ENCODE data around the gene COQ7. TPM values are rescaled to one million over a fixed set of nuclear protein-coding genes. Genes with fewer than 3 reads are reported as not detected.

Gene COQ7
- total RNA-seq, 2 donors from 2014 or later: 28.4 to 39.0 TPM

DNA sequence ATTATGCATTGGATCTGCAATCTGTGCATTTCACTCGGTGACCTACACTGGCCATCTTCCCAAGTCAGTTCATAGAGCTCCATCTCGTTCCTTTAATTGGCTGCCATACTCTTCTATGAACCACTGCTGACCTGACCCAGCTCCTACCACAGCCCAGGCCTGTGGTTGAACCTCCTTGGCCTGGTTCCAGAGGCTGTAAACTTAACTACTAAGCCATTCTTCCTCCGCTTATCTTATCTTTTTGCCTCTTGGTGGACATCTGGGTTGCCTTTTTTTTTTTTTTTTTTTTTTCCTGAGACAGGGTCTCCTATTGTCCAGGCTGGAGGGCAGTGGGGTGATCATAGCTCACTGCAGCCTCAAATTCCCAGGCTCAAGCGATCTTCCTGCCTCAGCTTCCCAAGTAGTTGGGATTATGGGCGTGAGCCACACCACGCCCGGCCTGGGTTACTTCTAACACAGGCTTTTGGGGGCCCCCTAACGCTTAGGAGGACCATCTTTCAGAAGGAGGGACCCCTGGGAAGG, 18.3 kb downstream of the COQ7 start:
- Histone ChIP-seq H3K4me1 (no peaks in the 10 kb centered on the region), H3K36me3 (no peaks in the 10 kb centered on the region), H3K27me3 (no peaks in the 10 kb centered on the region), H3K27ac (no peak overlapping the region), H3K9me3 (no peaks in the 10 kb centered on the region), H3K4me3 (no peak overlapping the region), H3K9ac (ENCODE audit: low read depth in 2 of 2, low read length in 2 of 2) (peak overlapping the region in 1 of 2 donors; percentile 84)
- peak; percentile 85 for DNase-seq
- TF ChIP-seq, protein P1, sequence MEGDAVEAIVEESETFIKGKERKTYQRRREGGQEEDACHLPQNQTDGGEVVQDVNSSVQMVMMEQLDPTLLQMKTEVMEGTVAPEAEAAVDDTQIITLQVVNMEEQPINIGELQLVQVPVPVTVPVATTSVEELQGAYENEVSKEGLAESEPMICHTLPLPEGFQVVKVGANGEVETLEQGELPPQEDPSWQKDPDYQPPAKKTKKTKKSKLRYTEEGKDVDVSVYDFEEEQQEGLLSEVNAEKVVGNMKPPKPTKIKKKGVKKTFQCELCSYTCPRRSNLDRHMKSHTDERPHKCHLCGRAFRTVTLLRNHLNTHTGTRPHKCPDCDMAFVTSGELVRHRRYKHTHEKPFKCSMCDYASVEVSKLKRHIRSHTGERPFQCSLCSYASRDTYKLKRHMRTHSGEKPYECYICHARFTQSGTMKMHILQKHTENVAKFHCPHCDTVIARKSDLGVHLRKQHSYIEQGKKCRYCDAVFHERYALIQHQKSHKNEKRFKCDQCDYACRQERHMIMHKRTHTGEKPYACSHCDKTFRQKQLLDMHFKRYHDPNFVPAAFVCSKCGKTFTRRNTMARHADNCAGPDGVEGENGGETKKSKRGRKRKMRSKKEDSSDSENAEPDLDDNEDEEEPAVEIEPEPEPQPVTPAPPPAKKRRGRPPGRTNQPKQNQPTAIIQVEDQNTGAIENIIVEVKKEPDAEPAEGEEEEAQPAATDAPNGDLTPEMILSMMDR (IDR thresholded peaks at IDR 0.05): no peak
- intact Hi-C loops (cut with DNase I): loop anchor here (5.0 to 10.0 kb wide), 3 partner anchors 92 to 419 kb away; no protein-coding TSS in a partner anchor

DNA sequence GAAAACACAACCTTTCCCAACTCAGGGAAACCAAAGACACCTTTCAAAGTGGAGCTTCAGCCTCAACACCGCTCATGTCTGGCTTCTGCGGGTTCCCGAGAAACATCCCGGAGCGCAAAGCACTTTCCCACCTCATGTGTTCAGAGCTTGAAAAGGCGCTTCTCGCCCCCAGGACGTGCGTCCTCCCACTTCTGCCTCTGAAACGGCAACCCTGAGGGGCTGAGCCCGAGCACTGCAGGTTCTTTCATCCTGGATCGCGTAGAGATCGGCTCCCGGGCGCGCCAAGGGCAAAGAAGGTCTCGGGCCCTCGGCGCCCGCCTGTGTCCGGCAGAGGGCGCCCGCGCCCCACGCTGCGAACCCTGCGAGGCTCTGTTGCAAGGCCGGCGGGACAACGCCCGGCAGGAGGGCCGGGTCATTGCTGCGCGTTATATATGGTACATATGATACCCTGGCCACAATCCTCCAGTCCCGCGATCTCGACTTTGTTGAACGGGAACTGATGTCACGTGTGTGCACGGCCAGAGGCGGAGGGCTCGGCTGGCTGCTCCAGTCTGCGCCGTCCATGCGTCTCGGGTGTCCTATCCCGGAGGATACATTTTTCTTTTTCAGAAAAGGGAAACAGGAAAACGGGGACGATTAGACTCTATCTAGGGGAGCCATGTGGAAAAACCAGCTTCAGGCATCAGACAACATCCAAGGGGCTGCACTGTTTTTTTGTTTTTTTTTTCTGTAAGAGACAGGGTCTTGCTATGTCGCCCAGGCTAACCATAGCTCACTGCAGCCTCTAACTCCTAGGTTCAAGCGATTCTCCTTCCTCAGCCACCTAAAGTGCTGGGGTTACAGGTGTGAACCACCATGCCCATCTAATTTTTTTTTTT, 19.1 kb downstream of the COQ7 start:
- H3K27ac ChIP-seq: peak overlapping the region; percentile 13
- H3K4me3 ChIP-seq: peak overlapping the region; percentile 37
- peak overlapping the region; percentile 61 to 84 for H3K9ac ChIP-seq (ENCODE audit: low read depth in 2 of 2, low read length in 2 of 2)
- TF ChIP-seq, protein P1 (IDR thresholded peaks at IDR 0.05): peak; percentile 98
- H3K4me1 ChIP-seq: no peaks in the 10 kb centered on the region
- DNase-seq: peak; percentile 91
- H3K36me3 ChIP-seq: no peaks in the 10 kb centered on the region
- H3K9me3 ChIP-seq: no peaks in the 10 kb centered on the region
- intact Hi-C loops (cut with DNase I): loop anchor here (5.0 to 10.0 kb wide), 3 partner anchors 91 to 418 kb away; no protein-coding TSS in a partner anchor
- H3K27me3 ChIP-seq: no peaks in the 10 kb centered on the region

DNA sequence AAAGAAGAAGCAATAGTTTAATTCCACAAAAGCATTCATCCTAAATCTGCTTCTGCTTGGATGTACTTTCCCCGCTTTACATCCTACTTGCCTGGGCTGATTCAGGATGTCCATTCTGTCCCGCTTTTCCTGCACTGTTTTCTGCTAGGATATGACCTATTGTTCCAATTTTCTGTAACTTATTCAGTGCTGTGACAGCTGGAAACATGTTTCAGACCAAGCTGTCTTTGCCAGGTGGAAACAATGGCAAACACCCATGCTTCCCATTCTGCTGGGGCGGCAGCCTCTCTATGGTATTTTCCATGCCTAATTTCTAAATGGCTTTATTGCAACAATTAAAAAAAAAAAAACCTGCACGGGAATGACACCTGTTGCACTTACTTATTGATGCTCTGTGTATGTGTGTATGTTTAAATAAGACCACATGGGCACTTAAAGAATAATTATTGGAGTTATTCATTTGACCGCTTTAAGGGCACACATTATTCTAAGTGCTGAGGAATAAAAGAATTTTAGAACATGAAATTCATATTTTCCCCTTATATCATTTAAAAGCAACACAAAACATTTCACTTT, 21.0 kb downstream of the COQ7 start:
- no peak for DNase-seq
- Histone ChIP-seq H3K36me3 (no peaks in the 10 kb centered on the region), H3K9me3 (no peaks in the 10 kb centered on the region), H3K4me3 (no peak overlapping the region), H3K4me1 (no peaks in the 10 kb centered on the region), H3K27ac (no peak overlapping the region), H3K9ac (ENCODE audit: low read depth in 2 of 2, low read length in 2 of 2) (no peak overlapping the region), H3K27me3 (no peaks in the 10 kb centered on the region)
- intact Hi-C loops (cut with DNase I): loop anchor here (5.0 to 10.0 kb wide), 3 partner anchors 89 to 416 kb away; no protein-coding TSS in a partner anchor
- TF ChIP-seq, protein P1 (IDR thresholded peaks at IDR 0.05): no peak

DNA sequence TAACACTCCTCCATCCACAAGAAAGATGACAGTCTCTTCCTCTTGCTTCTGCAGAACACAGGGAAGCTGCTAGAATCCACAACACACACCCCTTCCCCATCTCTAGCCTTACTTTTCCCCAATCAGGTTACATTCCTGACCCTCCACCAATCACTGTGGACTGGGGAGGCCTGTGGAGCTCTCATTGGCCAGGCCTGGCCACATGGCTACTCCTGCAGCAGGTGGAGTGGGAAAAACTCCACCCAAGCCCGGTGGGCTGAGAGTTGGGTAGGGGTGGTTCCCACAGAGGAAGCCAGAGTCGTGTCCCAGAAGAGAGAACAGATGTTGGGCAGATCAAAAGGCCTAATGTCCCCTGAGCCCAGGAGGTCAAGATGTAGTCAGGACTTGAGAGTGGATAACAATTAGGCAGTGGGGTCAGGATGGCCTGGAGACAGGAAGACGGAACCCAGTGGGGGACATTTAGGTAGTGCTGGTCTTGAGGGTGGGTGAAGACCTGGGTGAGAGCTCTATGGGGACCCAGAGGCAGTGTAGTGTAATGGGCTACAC, 22.1 kb downstream of the COQ7 start:
- H3K9me3 ChIP-seq: no peaks in the 10 kb centered on the region
- H3K27me3 ChIP-seq: no peaks in the 10 kb centered on the region
- no peaks in the 10 kb centered on the region for H3K36me3 ChIP-seq
- no peaks in the 10 kb centered on the region for H3K4me1 ChIP-seq
- TF ChIP-seq, protein P1 (IDR thresholded peaks at IDR 0.05): no peak
- no peak for DNase-seq
- H3K9ac ChIP-seq (ENCODE audit: low read depth in 2 of 2, low read length in 2 of 2): no peak overlapping the region
- no peak overlapping the region for H3K27ac ChIP-seq
- no peak overlapping the region for H3K4me3 ChIP-seq
- intact Hi-C loops (cut with DNase I): loop anchor here (5.0 to 10.0 kb wide), 3 partner anchors 88 to 415 kb away; no protein-coding TSS in a partner anchor

DNA sequence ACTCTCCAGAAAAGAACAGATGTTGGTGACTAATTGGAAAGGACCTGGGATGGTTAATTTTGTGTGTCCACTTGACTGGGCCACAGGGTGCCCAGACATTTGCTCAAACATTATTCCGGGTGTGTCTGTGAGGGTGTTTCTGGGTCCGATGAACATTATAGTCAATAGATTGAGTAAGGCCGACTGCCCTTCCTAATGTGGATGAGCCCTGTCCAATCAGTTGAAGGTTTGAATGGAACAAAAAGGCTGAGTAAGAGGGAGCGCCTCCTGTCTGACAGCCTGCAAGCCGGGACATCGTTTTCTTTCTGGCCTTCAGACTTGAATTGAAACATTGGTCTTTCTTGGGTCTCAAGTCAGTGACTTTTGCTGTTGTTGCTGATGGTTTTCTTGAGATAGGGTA, 23.5 kb downstream of the COQ7 start:
- intact Hi-C loops (cut with DNase I): no loop called here
- TF ChIP-seq, protein P1 (IDR thresholded peaks at IDR 0.05): no peak

More for the DNA sequence above, 23.5 kb downstream of the COQ7 start:
- no peak overlapping the region for H3K9ac ChIP-seq (ENCODE audit: low read depth in 2 of 2, low read length in 2 of 2)
- H3K4me3 ChIP-seq: no peak overlapping the region
- no peaks in the 10 kb centered on the region for H3K27me3 ChIP-seq
- no peaks in the 10 kb centered on the region for H3K4me1 ChIP-seq
- DNase-seq: no peak
- H3K9me3 ChIP-seq: no peaks in the 10 kb centered on the region
- H3K27ac ChIP-seq: no peak overlapping the region
- H3K36me3 ChIP-seq: no peaks in the 10 kb centered on the region
